HG03280 (cell line): Measurements from ENCODE around the gene CD4.

Experiments used
- ATAC-seq: cut with Tn5 transposase; IDR thresholded peaks from one replicate; pipeline ENCODE4 v1.9.1; 2021; ENCODE audit warnings: mild to moderate bottlenecking, moderate library complexity; ENCODE audit not compliant: unreplicated experiment

CD4 gene

DNA sequence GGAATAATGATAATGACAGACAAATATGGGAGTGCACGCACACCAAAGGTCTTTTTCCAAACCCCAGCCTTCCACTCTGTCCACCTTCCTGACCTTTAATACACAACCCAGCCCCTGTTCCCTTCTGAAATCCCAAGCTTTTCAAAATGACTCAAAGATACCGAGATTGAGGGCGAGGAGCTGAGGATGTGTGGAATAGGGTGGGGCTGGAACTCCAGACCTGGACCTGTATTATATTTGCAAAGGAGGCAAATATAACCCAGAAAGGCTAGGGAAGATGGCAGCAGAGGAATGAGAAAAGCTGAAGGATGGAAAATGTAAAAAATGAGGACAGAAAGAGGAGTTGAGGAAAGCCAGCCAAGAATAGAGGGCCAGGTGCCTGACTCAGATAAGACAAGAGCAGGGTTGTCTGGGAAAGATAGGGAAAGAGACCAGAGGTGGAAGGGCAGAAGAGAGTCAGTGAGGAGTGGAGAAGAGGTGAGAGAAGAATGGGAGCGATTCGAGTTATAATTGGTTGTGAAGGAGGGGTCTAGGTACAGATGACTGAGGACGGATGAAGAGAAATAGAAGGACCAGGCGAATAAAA, 24.2 kb upstream of the CD4 start:
- ATAC-seq = no peak

DNA sequence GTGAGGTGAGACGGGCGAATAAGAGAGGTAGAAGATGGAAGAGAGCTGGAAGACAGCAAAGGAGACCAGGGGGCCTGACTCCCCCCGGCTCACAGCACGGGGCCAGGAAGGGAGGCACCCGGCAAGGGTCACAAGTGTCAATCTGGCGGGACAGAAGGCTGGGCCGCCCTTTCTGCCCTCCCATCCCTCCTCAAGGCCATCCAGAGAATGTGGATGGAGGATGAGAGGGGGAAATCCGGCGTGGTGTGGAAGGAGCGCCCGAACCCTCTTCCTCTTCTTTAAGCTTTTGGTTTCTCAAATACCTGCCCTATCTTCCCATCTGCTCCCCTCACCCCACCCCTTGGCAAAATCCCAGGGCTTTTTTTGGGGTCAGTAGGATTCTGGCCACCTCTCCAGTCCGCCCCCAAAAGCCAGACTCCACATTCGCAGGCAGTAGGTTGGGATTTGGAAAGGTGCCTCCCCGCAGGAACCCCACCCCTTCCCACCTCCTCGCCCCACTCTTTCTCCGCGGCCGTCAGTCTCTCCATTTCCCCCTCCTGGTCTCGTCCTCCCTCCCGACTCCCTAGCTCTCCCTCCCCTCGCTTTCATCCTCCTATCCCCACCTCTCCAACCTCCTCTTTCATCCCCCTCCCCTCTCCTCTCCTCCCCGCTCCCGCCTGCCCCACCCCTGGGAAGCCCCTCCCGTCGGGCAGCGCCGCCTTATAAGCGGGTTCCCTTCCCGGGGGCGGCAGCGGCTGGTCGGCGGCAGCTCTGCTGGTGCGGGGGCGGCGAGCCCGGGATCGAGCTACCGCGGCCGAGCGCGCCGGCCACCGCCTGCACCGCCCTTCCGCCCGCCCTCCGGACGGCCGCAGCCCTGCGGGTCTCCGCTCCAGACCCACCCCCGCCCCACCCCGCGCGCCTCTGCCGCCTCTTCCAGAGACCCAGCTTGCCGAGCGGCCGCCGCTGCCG, 23.4 kb upstream of the CD4 start, which contains the start of gene PTMS:
PTMS (plus strand) TSS at position 730 of the 948 bp plus-strand sequence. CDS start 343 bp downstream, outside the sequence.
- ATAC-seq = peak; percentile 24

DNA sequence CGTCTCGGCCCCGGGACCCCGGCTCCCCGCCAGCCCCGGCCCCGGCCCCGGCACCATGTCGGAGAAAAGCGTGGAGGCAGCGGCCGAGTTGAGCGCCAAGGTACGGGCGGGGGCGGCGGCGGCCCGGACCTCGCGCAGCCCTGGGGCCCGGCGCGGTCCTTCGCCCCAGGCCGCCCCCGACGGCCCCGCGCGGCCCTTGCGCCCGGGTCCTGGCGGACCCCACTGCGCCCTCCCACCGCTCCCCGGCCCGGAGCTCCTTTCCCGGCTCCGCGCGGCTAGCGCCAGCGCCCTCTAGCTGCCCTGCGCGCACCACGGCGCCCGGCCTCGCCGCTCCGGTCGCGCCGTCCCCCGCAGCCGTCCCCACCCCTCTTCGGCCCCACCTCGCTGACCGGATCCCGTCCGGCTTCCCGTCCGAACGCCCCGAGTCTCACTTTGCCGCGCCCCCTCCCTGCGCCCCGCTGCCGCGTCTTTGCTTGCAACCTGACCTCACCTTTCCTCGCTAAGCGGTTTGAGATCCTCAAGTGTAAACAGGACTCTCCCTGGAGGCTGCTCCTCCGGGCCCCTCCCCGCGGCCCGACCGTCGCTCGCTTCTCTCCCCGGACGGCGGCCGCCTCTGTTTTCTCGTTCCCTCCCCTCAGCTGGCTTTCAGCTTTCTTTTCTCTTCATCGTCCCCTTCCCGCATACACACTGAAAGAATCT, 22.5 kb upstream of the CD4 start:
- ATAC-seq = peak; percentile 54

DNA sequence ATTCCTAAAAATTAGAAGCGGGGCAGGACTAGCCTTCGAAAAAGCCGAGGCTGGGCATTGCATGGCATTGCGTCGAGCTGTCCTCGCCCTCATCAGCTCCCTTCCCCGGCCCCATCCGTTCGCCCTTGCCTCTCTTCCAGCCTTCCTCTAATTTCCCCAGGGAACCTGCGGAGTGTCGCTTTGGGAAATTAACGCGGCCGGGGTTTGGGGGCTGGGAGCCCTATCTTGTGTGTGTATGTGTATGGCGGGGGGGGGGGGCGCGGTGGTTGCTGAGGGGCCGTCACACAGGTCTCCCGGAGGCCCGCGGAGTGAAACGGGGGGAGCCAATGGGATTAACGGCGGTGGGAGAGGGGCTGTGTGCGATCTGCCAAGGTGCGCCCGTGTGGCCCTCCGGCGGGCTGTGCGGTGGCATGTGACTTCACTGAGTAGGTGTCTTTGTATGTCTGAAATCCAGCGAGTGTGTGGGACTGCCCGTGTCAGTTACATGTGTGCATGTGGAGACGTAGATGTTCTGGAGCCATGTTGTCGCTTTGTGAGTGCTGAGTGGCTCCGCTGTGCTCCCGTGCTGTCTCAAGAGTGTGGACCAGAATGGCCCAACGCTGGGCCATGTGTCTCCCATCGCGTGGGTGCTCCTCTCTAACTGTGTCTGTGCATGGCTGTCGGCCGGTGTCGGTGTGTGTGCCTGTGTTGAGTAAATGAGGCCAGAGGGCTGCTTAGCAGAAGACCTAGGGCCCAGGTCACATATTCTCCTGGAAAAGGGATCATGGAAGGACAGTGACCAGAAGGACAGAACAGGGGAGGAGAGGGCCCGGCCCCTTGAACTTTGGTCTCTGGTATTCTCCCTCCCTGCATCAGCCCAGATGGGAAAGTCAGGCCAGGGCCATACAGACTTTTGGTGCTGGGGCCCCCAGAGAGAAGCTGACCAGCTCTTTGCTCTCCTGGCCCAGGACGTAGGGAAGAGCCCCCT, 21.7 kb upstream of the CD4 start:
- no peak for ATAC-seq

DNA sequence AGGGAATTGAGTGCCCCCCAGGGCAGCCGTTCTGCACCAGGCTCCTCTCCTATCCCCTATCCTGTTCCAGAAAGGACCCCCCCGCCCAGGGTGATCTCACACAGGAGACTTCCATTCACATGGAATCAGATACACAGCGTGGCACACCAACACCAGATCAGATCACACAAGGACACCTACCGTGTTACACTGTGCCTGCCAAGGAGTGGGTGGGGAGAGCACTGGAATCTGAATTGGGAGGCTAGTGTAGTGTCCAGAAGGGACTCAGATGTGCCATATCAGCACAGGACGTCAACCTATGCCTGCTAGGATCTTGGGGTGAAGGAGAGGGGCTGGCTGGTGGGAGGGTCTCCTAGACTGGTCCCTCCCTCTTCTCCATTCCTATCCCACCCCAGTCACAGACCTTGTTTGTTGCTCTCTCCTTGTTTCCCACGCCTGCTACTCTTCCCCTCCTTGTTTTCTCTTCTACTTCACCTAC, 20.9 kb upstream of the CD4 start:
- ATAC-seq = no peak

DNA sequence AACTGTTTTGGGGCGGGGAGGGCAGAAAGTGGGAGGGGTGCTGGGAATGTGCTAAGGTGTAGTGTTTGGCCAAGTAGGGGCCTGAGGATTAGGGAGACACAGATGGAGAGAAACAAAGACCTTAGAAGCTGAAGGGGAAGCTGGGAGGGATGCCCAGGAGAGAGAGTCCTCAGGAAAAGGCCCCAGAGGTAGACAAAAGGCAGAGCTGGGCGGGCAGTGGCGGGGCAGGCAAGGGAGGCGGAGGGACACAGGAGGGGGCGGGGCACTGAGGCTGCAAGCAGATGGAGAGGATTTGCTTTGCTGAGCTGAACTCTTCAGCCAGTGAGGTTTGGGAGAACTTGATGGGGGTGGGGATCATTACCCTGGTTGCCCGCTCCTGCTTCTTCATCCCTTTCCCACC, 20.3 kb upstream of the CD4 start:
- ATAC-seq = no peak

DNA sequence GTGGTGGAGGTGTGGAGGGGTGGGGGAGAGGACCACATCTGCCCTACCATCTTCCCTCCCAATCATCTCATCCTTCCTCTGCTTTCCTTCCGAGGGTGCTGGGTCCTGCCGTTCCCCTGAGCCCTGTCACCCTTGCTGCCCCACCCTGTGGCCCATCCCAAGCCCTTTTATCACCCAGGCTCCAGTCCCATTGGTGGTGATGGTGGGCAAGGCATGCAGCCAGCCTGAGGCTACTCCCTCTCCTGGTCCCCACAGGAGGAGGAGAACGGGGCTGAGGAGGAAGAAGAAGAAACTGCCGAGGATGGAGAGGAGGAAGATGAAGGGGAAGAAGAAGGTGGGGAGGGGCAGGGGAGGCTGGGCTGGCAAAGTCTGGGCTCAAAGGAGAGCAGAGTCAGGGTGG, 19.7 kb upstream of the CD4 start:
- ATAC-seq = no peak

DNA sequence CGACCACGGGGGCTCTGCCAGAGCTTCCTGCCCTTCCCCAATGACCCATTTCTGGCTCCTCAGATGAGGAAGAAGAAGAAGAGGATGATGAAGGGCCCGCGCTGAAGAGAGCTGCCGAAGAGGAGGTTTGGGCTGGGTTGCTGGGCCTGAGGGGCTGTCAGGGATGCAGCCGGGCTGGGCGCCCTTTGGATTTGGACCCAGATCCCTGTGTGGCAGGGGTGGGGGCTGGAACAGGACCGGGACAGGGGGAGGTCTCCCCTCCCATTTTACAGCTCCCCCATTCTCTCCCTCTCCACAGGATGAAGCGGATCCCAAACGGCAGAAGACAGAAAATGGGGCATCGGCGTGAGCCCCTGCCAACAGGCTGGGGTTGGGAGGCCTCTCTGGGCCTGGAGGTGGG, 19.2 kb upstream of the CD4 start:
- no peak for ATAC-seq

DNA sequence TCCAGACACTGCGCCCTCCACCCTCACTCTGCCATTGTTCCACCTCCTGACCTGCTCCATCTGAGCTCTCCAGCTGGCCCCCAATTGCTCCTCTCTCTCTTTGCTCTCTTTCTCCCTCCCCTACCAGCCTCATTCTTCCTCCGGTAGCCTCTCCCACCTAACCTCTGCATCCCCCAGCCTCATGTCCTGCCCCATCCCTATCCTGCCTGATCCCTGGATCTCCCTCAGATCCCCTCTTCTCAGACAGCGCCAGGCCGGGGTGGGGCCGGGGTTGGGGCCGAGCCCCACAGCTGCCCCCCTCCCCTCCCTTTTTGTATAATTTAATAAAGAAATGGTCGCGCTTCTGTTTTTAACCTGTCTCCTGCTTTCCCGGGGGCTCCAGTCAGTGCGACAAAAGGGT, 18.7 kb upstream of the CD4 start:
- no peak for ATAC-seq

DNA sequence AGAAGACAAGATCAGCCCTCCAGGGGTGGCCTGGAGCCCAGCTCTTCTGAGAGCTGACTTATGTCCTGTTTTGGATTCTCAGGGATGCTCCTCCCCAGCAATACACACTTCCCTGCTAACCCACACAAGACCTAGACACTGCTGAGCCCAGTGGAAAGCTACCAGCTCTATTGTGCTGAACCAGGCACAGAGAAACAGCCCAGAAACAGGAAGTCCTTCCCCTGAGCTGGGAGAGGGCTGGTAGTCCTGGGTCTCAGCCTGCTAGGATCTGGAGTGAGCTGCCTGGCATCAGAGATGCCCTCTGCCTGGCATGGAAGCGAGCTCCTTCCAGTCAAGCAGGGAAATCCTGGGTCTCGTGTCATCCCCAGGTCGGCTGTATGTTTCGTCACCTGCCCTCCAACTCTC, 18.2 kb upstream of the CD4 start:
- no peak for ATAC-seq

DNA sequence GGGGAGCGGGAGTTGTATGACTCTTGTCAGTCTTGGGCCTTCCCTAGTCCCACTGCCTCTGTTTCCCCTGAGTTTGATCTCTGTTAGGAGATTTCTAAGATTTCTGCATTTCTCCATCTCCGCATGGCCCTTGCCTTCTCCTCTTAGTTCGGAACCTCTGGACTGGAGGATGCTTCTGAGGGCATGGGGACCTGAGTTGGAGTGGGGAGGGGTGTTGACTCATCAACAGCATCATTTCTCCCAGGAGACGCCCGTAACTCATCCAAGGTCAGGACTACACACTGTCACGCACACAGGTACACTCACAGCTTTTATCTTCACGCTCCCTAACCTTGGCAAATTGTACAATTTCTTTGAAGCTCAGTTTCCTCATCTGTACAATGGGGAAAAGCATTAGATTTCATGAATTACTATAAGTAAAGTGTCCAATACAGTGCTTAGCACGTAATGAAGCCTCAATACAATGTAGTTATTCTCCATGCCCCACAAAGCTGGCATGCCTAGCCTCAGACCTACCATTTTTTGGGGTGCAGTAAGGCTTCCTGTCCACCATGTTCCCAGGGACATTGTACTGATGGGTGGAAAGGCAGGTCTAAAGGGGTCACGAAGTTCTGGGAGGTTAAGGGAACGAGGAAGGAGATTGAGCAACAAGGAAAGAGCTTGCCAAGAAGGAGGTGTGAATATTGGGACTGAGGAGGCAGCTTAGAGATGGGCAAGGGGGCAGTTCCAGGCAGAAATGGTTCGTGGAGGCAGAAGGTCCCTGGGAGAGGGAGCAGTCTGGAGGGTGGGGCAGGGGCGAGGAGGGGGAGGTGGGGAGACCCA, 17.6 kb upstream of the CD4 start:
- ATAC-seq = no peak

DNA sequence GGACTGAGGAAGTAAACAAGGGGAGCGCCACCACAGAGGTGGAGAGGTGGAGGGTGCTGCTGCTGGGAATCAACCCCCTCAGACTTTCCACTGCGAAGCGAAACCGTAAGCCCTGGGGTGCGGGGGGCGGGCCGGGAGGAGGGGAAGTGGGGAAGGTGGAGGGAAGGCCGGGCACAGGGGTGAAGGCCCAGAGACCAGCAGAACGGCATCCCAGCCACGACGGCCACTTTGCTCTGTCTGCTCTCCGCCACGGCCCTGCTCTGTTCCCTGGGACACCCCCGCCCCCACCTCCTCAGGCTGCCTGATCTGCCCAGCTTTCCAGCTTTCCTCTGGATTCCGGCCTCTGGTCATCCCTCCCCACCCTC, 17.0 kb upstream of the CD4 start, which contains the start of gene LAG3:
LAG3 (plus strand) TSS at position 190 of the 365 bp plus-strand sequence. CDS start 333 bp downstream, outside the sequence.
- no peak for ATAC-seq

DNA sequence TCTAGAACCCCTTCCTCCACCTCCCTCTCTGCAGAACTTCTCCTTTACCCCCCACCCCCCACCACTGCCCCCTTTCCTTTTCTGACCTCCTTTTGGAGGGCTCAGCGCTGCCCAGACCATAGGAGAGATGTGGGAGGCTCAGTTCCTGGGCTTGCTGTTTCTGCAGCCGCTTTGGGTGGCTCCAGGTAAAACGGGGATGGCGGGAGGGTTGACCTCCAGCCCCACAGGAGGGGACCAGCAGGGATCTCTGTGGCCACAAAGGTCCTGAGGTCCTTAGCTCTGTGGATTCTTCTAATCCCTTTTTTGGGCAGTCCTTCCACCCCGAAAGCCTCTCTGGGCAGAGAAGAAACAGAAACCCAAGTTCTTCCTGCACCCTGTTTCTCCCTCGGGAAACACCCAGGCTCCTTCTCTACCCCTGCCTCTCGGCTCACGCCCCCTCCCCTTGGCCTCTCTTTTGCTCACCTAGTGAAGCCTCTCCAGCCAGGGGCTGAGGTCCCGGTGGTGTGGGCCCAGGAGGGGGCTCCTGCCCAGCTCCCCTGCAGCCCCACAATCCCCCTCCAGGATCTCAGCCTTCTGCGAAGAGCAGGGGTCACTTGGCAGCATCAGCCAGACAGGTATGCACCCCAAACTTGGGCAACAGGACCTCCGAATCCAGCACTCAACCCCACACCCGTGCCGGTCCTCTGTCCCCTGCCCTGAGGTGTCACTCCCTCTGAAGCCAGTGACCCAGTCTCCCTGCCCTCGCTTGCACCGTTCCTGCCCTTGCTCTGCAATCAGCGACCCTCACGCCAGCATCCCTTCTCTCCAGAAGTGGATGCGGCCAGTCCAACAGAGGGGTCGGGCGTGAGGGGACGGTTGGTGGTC, 16.4 kb upstream of the CD4 start:
- no peak for ATAC-seq

DNA sequence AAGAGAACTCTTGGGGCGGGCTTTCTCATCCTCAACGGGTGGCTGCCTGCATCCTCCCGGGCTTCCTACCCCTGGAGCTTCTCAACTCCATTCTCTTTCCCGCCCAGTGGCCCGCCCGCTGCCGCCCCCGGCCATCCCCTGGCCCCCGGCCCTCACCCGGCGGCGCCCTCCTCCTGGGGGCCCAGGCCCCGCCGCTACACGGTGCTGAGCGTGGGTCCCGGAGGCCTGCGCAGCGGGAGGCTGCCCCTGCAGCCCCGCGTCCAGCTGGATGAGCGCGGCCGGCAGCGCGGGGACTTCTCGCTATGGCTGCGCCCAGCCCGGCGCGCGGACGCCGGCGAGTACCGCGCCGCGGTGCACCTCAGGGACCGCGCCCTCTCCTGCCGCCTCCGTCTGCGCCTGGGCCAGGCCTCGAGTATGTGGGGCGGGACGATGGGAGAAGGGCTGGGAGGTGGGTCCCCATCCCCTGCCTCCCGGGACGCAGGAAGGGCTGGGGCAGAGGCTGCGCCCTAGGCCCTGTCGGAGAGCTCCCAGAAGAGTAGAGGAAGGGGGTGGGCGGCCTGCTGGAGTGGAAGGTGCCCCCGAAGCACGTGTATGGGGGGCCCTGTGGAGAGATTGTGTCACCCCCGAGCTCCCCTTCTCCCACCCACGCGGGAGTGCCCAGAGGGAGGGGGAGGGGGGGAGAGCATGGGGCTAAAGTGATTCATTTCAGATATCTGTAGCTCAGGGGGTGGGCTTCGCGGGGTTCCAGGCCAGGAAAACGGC, 15.6 kb upstream of the CD4 start:
- no peak for ATAC-seq

DNA sequence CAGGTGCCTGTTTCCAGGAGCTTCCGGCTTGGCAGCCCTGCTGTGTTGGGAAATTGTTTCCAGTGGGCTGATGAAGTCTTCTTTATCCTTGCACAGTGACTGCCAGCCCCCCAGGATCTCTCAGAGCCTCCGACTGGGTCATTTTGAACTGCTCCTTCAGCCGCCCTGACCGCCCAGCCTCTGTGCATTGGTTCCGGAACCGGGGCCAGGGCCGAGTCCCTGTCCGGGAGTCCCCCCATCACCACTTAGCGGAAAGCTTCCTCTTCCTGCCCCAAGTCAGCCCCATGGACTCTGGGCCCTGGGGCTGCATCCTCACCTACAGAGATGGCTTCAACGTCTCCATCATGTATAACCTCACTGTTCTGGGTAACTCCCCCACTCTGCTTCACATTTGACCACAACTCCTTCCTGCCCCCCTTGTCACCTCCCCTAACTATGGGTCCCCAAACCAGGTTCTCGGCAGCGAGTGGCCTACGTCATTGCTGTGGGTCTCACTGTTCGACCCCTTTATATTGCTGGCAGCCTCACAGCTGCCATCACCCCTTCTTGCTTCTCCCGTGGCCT, 14.7 kb upstream of the CD4 start:
- ATAC-seq = no peak

DNA sequence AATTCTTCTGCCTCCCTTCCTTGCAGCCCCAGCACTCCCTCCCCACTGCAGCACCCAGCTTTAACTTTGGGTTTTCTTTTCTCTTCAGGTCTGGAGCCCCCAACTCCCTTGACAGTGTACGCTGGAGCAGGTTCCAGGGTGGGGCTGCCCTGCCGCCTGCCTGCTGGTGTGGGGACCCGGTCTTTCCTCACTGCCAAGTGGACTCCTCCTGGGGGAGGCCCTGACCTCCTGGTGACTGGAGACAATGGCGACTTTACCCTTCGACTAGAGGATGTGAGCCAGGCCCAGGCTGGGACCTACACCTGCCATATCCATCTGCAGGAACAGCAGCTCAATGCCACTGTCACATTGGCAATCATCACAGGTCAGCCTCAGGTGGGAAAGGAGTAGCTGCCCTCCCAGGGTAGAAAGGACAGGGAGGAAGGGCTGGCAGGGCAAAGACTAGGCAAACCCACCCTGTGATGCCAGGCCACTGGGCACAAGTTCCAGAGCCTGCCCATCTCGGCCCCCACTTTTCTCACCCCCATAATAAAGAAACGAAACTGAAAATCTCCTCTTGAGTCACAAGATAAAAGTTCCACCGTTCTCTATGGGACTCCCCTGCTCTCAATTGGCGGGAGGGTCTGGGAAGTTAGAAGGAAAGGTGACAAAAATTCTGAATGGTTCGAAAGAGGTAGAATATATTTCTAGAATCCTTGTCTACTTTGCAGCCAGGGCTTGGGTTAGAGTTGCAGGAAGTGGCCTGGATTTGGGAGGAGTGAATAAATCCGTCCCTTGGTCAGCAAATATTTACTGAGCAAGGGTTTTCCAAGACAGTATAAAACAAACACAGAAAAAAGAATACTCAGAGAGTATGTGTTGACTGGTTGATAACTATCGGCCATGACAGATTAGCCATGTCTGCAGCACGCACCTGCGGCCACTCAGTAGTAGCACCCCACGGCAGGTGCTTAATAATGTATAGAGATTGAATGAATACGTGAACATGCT, 13.8 kb upstream of the CD4 start:
- no peak for ATAC-seq
